ENCODE data around the gene OR12D3. TPM values are rescaled to one million over a fixed set of nuclear protein-coding genes. Genes with fewer than 3 reads are reported as not detected.
"Not testable (repeated sequence)": the region's sequence is repeated elsewhere in the genome, so short reads cannot be mapped to it uniquely, and the experiment has no call there.

OR12D3 gene, protein sequence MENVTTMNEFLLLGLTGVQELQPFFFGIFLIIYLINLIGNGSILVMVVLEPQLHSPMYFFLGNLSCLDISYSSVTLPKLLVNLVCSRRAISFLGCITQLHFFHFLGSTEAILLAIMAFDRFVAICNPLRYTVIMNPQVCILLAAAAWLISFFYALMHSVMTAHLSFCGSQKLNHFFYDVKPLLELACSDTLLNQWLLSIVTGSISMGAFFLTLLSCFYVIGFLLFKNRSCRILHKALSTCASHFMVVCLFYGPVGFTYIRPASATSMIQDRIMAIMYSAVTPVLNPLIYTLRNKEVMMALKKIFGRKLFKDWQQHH
- not detected for total RNA-seq

DNA sequence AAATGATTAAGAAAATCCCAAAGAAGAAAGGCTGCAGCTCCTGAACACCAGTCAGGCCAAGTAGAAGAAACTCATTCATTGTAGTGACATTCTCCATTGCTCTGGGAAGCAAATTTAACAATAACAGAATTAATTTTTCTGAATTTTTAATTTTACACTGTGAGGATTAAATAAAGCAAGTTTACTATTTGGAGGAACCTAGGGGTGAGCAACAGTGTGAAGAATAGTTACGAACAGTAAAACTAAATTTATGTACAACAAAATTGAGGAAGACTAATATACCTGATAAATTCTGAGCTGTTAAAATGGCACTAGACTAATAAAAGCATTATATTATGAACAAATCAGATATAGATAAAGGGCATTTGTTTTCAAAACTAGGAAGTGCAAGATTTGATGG lies at the start of gene OR12D3:
TSS of gene OR12D3 (minus strand) at position 101 of the 400 bp plus-strand sequence. CDS start at position 97, 4 bp downstream.
- no peak for DNase-seq

DNA sequence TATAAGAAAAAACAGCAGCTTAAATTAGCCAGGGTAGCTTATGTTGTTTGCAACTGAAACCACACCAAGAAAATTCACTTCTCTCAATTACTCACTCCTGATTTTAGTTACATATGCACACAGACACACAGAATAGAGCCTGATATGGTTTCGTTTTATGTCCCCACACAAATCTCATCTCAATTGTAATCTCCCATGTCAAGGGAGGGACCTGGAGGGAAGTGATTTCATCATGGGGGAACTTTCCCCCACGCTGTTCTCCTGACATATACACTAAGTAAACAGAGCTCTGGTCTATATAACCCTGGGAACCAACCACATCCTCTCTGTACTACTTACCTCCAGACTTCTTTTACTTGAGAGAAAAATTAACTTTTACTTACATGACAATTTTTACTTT lies 49.5 kb upstream of the OR12D3 start:
- no peak for DNase-seq

DNA sequence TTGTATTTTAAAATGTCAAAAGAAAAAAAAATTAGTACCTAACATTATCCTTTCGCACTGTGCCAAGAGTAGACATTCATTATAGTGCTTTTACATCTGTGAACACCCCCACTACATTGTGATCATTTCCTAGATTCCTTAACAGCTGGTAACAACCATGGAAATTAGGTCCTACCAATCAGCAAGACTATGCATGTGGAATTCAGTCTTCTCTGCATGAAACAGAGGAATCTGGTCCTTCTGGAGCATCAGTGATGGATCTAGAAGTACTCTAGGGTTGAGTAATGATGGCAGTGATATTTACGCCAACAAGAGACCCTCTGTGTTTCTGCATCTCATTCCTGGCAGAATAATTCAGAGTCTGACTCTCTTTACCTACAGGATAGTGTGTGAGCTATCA lies 49.1 kb upstream of the OR12D3 start:
- DNase-seq, result no peak

DNA sequence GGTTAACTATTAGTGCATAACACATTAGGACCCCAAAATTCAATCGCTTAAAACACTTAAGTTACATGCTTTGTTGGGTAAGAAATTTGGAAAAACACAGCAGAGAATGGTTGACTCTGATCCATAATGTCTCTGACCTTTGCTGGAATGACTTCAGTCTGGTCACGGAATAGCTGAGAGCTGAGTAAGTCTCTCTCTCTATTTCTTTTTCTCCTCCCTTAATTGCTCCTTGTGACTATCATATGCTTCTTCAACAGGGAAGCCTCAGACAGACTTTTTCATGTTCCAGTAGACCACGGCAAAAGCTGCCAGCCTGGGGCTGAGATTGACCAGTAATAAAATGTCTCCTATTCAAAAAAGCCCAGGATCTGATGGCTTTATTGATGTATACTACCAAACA lies 44.4 kb upstream of the OR12D3 start:
- DNase-seq, result no peak

DNA sequence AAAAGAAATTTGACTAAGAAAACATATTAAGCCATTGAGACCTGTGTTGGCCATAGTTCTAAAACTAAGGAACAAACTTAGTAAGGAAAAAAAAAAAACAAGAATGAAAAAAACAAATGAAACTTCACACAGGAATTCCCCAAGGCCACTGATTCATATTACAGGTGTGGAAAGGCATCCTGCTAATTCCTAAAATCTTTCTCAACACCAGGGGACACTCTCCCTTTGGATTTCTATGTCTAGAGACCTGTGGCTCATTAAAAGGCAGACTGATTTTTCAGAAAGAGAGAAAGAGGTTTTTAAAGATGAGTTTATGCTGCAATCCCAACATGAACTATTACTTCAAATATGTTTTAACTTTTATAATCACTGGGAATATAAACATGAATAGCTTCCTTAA lies 39.5 kb upstream of the OR12D3 start, which contains the start of gene OR12D1:
TSS of gene OR12D1 (plus strand) at position 341 of the 400 bp plus-strand sequence.
- DNase-seq, result no peak

DNA sequence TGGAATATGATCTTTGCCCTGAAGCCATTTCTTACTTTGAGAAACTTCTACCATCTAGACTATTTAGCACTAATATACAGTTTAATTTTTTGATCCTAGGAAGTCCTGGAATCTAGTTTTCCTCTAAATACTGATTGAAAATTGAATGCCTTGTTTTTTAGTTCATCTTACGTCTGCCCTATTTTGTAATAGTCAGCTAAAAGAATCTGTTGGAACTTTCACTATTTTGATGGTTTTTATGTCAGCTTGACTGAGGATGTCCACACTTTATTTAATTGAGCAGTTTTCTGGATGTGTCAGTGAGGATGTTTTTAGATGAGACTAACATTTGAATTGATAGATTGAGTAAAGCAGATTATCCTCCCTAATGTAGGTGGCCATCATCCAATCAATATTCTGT lies 28.7 kb upstream of the OR12D3 start:
- no peak for DNase-seq

DNA sequence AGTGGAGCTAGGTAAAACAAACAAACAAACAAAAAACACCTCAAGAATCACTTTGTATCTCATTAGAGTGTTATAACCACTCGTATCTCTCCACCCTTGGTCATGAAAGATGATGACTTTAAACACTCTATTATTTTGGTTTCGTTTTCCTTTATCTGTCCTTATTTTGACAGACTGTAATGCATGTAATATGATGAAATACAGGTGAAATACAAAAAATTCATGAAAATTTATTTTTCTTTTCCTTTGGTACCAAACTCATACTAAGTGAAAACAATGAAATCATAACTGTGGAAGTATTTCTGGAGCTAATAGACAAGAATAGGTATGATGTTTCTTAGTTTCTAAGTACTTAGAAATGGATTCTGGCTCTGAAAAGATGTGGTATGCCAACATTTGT lies 24.4 kb upstream of the OR12D3 start:
- no peak for DNase-seq

DNA sequence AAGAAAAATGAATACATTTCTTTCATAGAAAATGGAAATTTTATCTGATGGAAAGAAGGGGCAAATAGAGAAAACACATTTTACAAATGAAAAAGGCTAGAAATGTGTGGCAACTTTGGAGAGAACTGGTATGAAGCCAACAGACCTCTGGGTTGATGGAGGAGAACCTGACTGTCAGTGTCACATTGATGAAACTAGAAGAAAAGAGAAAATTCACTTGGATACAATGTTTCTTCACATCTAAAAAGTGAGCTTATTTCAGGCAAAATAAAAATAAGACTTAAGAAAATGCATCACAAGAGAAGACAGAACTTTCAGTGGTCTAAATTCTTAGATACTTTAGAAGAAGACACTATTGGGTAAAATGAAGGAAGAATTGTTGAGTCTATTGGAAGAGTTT lies 20.2 kb upstream of the OR12D3 start, which contains the start of gene OR12D2:
TSS of gene OR12D2 (plus strand) at position 301 of the 400 bp plus-strand sequence. CDS start 1,069 bp downstream, outside the sequence.
- DNase-seq, result no peak

DNA sequence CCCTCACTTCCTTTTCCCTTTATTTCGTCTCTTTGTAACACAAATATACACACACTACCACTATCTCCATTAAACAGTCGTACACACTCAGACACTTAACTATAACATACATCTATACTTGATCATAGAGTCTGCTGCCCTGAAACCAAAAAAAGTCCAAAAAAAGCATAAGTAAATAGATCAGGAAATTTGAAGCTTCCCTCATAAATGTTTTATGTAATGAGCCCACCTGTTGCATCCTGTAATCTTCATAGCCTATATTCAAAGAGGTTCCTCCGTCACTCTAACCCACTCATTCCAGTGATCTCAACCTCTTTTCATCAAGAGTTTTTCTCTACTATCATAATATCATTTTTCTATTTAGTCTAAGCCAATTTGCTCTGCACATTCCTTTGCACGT lies 13.4 kb upstream of the OR12D3 start:
- no peak for DNase-seq

DNA sequence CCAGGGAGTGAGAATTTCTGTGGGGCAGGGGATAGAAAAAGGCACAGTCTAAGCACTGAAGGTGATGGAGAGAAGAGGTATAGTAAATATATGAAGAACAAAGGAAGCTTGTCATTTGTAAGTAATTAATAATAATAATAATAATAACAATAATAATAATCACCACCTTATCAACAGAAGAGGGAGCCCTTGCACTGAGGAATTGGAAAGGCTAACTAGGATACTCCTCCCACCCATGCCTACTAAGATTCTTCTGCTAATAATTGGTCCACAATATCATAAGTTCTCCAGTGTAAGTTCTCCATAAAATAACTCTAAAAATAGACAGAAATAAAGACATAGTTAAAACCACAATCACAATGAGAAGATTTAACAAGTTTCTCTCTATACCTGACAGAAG lies 912 bp upstream of the OR12D3 start:
- DNase-seq, result no peak

DNA sequence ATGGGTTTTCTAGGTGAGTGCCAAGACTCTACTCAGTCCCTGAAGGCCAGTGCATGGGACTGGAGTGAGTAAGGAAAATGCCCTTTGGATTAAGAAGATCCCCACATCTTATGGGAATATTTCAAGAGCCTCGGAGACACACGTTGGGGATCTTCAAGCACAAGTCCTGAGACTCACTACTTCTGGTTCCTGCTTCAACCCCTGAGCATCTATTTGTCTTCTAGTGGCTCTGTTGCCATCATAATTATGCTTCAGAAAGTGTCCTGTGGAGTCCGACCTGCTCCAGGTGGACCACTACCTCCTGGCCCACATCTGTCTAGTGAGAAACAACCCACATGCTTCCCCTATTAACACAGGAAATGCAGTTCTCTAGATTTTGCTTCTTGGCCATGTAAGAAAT lies 6.3 kb downstream of the OR12D3 start, which contains the start of gene OR5V1:
TSS of gene OR5V1 (minus strand) at position 101 of the 400 bp plus-strand sequence. CDS start 12,670 bp downstream, outside the sequence.
- no peak for DNase-seq

DNA sequence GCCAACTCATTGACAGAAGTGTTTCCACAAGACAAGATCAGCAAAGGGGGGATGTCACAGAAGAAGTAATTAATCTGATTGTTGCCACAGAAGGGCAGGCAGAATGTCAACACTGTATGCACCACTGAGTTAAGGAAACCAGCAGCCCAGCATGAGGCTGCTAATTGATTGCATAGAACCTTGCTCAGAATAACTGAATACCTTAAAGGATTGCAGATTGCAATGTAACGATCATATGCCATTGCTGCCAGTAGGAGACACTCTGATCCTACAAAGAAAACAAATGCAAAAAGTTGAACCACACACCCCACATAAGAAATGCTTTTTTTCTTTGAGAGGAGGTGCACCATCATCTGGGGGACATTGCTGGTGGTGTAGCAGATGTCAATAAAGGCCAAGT lies 19.5 kb downstream of the OR12D3 start:
- DNase-seq, result no peak

DNA sequence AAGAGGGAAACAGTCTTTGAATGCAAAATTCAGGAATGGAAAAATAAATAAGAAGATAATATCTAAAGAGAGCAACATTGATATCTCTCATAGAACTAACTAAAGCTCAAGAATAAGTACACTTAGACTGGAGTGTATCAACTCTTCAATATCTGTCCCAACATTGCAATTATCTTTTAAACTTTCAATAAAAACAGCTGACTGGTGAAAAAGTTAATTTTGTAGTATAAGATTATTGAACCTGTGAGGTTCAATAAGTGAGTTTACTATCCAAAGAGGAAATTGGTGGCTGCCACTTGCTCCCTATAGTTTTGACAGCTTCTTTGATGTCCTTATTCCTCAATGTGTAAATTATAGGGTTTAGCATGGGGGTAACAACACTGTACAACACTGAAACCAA lies 20.1 kb downstream of the OR12D3 start:
- no peak for DNase-seq

DNA sequence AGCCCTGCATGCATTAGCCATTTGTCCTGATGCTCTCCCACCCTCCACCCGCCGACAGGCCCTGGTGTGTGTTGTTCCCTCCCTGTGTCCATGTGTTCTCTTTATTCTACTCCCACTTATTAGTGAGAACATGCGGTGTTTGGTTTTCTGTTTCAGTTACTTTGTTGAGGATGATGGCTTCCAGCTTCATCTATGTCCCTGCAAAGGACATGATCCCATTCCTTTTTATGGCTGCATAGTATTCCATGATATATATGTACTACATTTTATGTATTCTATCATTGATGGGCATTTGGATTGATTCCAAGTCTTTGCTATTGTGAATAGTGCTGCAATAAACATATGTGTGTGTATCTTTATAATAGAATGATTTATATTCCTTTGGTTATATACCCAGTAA lies 25.7 kb downstream of the OR12D3 start:
- DNase-seq, result not testable (repeated sequence)

DNA sequence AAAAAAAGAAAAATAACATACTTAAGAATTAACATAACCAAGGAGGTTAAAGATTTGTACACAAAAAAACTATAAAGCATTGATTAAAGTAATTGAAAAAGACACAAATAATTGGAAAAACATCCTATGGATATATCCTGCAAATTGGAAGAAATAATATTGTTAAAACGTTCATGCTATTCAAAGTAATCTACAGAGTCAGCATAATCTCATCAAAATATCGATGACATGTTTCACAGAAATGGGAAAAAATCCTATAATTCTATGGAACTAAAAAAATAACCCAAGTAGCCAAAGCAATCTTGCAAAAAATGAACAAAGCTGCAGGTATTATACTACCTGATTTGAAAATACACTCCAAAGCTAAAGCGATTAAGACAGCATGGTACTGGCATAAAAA lies 29.7 kb downstream of the OR12D3 start:
- no peak for DNase-seq

DNA sequence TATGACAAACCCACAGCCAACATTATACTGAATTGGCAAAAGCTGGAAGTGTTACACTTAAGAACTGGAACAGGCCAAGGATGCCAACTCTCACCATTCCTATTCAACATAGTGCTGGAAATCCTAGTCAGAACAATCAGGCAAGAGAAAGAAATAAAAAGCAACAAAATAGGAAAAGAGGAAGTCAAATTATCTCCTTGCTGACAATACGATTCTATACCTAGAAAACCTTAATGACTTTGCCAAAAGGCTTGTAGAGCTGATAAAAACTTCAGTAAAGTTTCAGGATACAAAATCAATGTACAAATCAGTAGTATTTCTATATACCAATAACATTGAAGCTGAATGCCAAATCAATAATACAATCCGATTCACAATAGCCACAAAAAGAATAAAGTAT lies 38.8 kb downstream of the OR12D3 start:
- DNase-seq, result no peak

DNA sequence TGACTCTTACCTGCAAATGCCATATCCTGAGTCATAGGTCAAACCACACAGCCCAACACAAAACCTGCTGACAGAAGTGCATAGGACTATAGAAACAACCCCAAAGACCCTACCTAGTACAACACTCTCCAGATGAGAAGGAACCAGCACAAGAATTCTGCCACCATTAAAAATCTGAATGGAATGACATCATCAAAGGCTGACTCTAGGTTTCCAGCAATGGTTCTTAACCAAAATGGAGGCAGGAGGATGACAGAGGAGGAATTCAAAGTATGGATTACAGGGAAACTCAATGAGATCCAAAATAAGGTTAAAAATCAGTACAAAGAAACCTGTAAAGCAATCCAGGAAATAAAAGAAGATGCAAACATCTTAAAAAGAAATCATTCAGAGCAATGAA lies 42.4 kb downstream of the OR12D3 start:
- no peak for DNase-seq

DNA sequence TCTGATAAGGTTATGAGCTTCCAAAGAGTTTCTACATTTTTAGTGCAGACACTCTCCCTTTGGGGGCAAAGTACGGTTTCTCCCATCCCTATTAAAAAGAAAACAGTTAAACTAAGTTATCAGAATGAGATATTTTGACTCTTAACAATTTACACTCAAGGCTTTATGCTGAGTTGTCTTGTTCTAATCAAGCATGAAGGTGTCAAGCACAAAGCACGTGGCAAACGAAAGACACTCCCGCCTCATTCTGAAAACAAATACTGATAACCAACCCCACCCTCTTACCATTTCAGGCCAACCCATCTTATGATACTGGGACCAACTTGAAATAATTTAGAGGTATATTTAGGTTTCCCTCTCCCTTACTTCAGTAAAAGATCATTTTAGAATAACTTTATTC lies 49.3 kb downstream of the OR12D3 start:
- DNase-seq, result no peak

Other genes starting within 250 kb of the OR12D3 start
- not detected for gene OR2J2, start 204.4 kb downstream of the OR12D3 start, total RNA-seq
- gene OR14J1, start 73.6 kb downstream of the OR12D3 start, total RNA-seq, result not detected
- gene OR5V1, start 6.4 kb downstream of the OR12D3 start, total RNA-seq, result not detected
- not detected for gene OR12D2, start 20.3 kb upstream of the OR12D3 start, total RNA-seq
- gene OR12D1, start 39.6 kb upstream of the OR12D3 start, total RNA-seq, result not detected
- not detected for gene OR10C1, start 64.0 kb upstream of the OR12D3 start, total RNA-seq
- gene OR11A1, start 81.8 kb upstream of the OR12D3 start, total RNA-seq, result not detected
- not detected for gene OR2H1, start 81.9 kb upstream of the OR12D3 start, total RNA-seq
- 0.39 TPM for gene MAS1L, start 112.7 kb upstream of the OR12D3 start, total RNA-seq
- not detected for gene UBD, start 184.4 kb upstream of the OR12D3 start, total RNA-seq
- not detected for gene OR2H2, start 209.8 kb upstream of the OR12D3 start, total RNA-seq